ENCODE results near the gene RPS2.
"Not testable (repeated sequence)": the region's sequence is repeated elsewhere in the genome, so short reads cannot be mapped to it uniquely, and the experiment has no call there.

The RPS2 gene

GRCh38 chr16:1964506-1965395, at the start of gene RPS2:
Gene RPS2, minus strand, starts transcription at chr16:1964826. Its CDS starts 201 bp downstream, at chr16:1964625.
- peak; percentile 72 for DNase-seq

- DNase-seq: no peak
These were observed 48.9 kb upstream of the RPS2 start for GRCh38 chr16:2013527-2013926.

- DNase-seq: not testable (repeated sequence)
These were observed 47.1 kb upstream of the RPS2 start for GRCh38 chr16:2011726-2012125.

- DNase-seq: no peak
These were observed 45.3 kb upstream of the RPS2 start, which contains the start of gene ZNF598 for GRCh38 chr16:2009791-2010510. Gene ZNF598, minus strand, starts transcription at chr16:2009821.

- DNase-seq: no peak
These were observed 44.6 kb upstream of the RPS2 start for GRCh38 chr16:2009164-2009711.

GRCh38 chr16:2008631-2009163, 44.1 kb upstream of the RPS2 start:
- no peak for DNase-seq

GRCh38 chr16:2008009-2008526, 43.4 kb upstream of the RPS2 start:
- no peak for DNase-seq

GRCh38 chr16:2007081-2007836, 42.6 kb upstream of the RPS2 start:
- DNase-seq: no peak

GRCh38 chr16:2006317-2006716, 41.7 kb upstream of the RPS2 start:
- DNase-seq: no peak

- DNase-seq: no peak
These were observed 41.0 kb upstream of the RPS2 start for GRCh38 chr16:2005646-2006045.

GRCh38 chr16:2004795-2005517, 40.3 kb upstream of the RPS2 start:
- DNase-seq: no peak

GRCh38 chr16:2003827-2004641, 39.4 kb upstream of the RPS2 start:
- DNase-seq: peak; percentile 28

- no peak for DNase-seq
These were observed 38.7 kb upstream of the RPS2 start for GRCh38 chr16:2003231-2003826.

GRCh38 chr16:2002406-2003230, 38.0 kb upstream of the RPS2 start:
- DNase-seq: no peak

- no peak for DNase-seq
These were observed 37.1 kb upstream of the RPS2 start for GRCh38 chr16:2001456-2002355.

- DNase-seq: no peak
These were observed 36.4 kb upstream of the RPS2 start for GRCh38 chr16:2001035-2001434.

GRCh38 chr16:1999866-2000514, 35.4 kb upstream of the RPS2 start:
- DNase-seq: no peak

All from NCI-H1048 (cell line).